Ammon's horn (tissue), 1 donor: ENCODE data around the gene FAXC.
A peak's percentile ranks its signal among the peaks of the same experiment; 100 is the strongest.

Experiments
- DNase-seq: peaks from one replicate; pipeline ENCODE4 v3.0.0-alpha.2; 2016; ENCODE audit warnings: low spot score

The FAXC gene

GRCh38 chr6:99349171-99350141, at the start of gene FAXC:
Gene FAXC (minus strand): TSS chr6:99349674. CDS start chr6:99349372, 302 bp downstream.
- DNase-seq = peak; percentile 38

- DNase-seq = no peak
Measured at GRCh38 chr6:99397287-99397686, 47.8 kb upstream of the FAXC start.

- peak; percentile 72 for DNase-seq
Measured at GRCh38 chr6:99393698-99394531, 44.4 kb upstream of the FAXC start, which contains the start of gene COQ3. Gene COQ3 (minus strand): TSS chr6:99394195. CDS start chr6:99394179, 16 bp downstream.

- no peak for DNase-seq
Measured at GRCh38 chr6:99393366-99393697, 43.9 kb upstream of the FAXC start.

GRCh38 chr6:99390896-99391295, 41.4 kb upstream of the FAXC start:
- DNase-seq = no peak

GRCh38 chr6:99384507-99384906, 35.0 kb upstream of the FAXC start:
- no peak for DNase-seq

GRCh38 chr6:99378636-99379035, 29.2 kb upstream of the FAXC start:
- no peak for DNase-seq

- DNase-seq = no peak
Measured at GRCh38 chr6:99369533-99369932, 20.1 kb upstream of the FAXC start.

- no peak for DNase-seq
Measured at GRCh38 chr6:99366852-99367251, 17.4 kb upstream of the FAXC start.

- no peak for DNase-seq
Measured at GRCh38 chr6:99364026-99364425, 14.6 kb upstream of the FAXC start.

- DNase-seq = no peak
Measured at GRCh38 chr6:99362678-99363268, 13.3 kb upstream of the FAXC start.

- no peak for DNase-seq
Measured at GRCh38 chr6:99359800-99360199, 10.3 kb upstream of the FAXC start.

GRCh38 chr6:99356641-99357040, 7.2 kb upstream of the FAXC start:
- no peak for DNase-seq

- no peak for DNase-seq
Measured at GRCh38 chr6:99354983-99355382, 5.5 kb upstream of the FAXC start.

- no peak for DNase-seq
Measured at GRCh38 chr6:99353126-99353525, 3.7 kb upstream of the FAXC start.

- no peak for DNase-seq
Measured at GRCh38 chr6:99350573-99350972, 1.1 kb upstream of the FAXC start.

- peak; percentile 20 for DNase-seq
Measured at GRCh38 chr6:99348288-99349170, 945 bp downstream of the FAXC start.

- DNase-seq = no peak
Measured at GRCh38 chr6:99347804-99348203, 1.7 kb downstream of the FAXC start.

GRCh38 chr6:99346595-99346994, 2.9 kb downstream of the FAXC start:
- DNase-seq = no peak

- DNase-seq = no peak
Measured at GRCh38 chr6:99345164-99345563, 4.3 kb downstream of the FAXC start.

- DNase-seq = no peak
Measured at GRCh38 chr6:99344289-99344688, 5.2 kb downstream of the FAXC start.
